Mammary epithelial cell (primary cell): ENCODE measurements around the gene KLHL1.

Experiments used
- CTCF ChIP-seq, 2 donors: IDR thresholded peaks in 1 of 2; conservative IDR thresholded peaks in 1 of 2; 2 replicates each; pipeline ENCODE4 v1.5.1; 2011 to 2012; ENCODE audit warnings: inconsistent platforms in 2 of 2, low read length in 2 of 2, mild to moderate bottlenecking in 2 of 2, control low read depth in 1 of 2, low read depth in 1 of 2; ENCODE audit not compliant: insufficient read depth in 1 of 2; ENCODE audit errors: extremely low read depth in 1 of 2
- EZH2 ChIP-seq: IDR thresholded peaks from 2 replicates; pipeline ENCODE4 v1.6.1; 2012; ENCODE audit warnings: low read length, inconsistent platforms, borderline replicate concordance

GRCh38 chr13:69999875-70000274 lies 108.4 kb downstream of the KLHL1 start:
- TF ChIP-seq CTCF (conservative IDR thresholded peaks at IDR 0.05 in 1 of 2, IDR thresholded peaks at IDR 0.05 in 1 of 2; ENCODE audit: extremely low read depth in 1 of 2, insufficient read depth in 1 of 2, low read depth in 1 of 2, low read length in 2 of 2) (no peak), EZH2 (no peak)
